Adrenal gland (tissue), 12 donors: Measurements from ENCODE around the gene GTF2IRD1. TPM values are rescaled to one million over a fixed set of nuclear protein-coding genes. Genes with fewer than 3 reads are reported as not detected.

Experiments used
- DNase-seq, 7 donors: peaks; one replicate each; pipeline ENCODE4 v3.0.0-alpha.2; 2019 to 2020
- H3K27ac ChIP-seq, 5 donors: fragments of 200-600 bp; sonication (generic) in 4 of 5; 1 replicate in 3 of 5; 2 replicates in 2 of 5; pipeline versions ENCODE4 v1.5.1 to v1.8.0; 2016 to 2020; ENCODE audit warnings: mild to moderate bottlenecking in 1 of 5
- H3K27me3 ChIP-seq: fragments of 200-600 bp; 2 replicates; pipeline ENCODE4 v1.8.0; 2021
- H3K36me3 ChIP-seq, 2 donors: fragments of 200-600 bp; replicated peaks in 1 of 2; 1 replicate in 1 of 2; 2 replicates in 1 of 2; pipeline versions ENCODE4 v1.5.1 to v1.8.0; 2018 to 2022
- H3K4me1 ChIP-seq, 2 donors: fragments of 200-600 bp; replicated peaks in 1 of 2; 1 replicate in 1 of 2; 2 replicates in 1 of 2; pipeline versions ENCODE4 v1.5.1 to v1.8.0; 2018 to 2021
- H3K4me3 ChIP-seq, 4 donors: fragments of 200-600 bp; sonication (generic) in 3 of 4; one replicate each; pipeline ENCODE4 v1.5.1; 2016 to 2018
- H3K9me3 ChIP-seq, 3 donors: fragments of 200-600 bp; sonication (generic) in 1 of 3; replicated peaks in 1 of 3; 1 replicate in 2 of 3; 2 replicates in 1 of 3; pipeline versions ENCODE4 v1.5.1 to v1.8.0; 2016 to 2021
- POLR2A ChIP-seq, 2 donors: fragments of 450-650 bp; IDR thresholded peaks; one replicate each; pipeline ENCODE4 v1.6.1; 2017; ENCODE audit warnings: antibody characterized with exemption in 2 of 2, mild to moderate bottlenecking in 2 of 2, moderate library complexity in 1 of 2
- WGBS, 4 donors: extraction: QIAGEN DNeasy Blood & Tissue Kit in 2 of 4; methylation state at CpG; one replicate each; pipeline versions ENCODE4 v1.1.5 to v1.1.7; 2013 to 2017; 5-methylcytosine and 5-hydroxymethylcytosine counted together
- intact Hi-C, 2 donors: fragments of 100-400 bp; cut with DNase I; formaldehyde crosslinking; loops; one replicate each; pipeline versions ENCODE4 v1.14.1 to v1.15.0; 2022 to 2023
- polyA plus RNA-seq, 3 donors: library from polyadenylated mRNA; stranded (reverse); fragments of 200-250 nt in 2 of 3; fragments of 350-450 nt in 1 of 3; fragmentation: Illumina TruSeq in 1 of 3; extraction: RNeasy Lipid Tissue Mini Kit (QIAGEN cat#74804) in 1 of 3; gene quantifications; one replicate each; pipeline ENCODE4 v1.2.3, GENCODE V29; 2013 to 2014
- total RNA-seq, 9 donors: library from RNA; depleted of rRNA in 4 of 9; stranded (reverse); fragments of >200 nt in 4 of 9; fragments of 120-200 nt in 1 of 9; fragmentation: NEBNext Ultra II Directional in 1 of 9; extraction: Animal tissue kit (Norgen Biotek cat#: 25700) in 1 of 9; gene quantifications; one replicate each; pipeline versions ENCODE4 v1.1.0 to v1.2.4, GENCODE V29; 2013 to 2023
- TF ChIP-seq, protein P1 (sequence below), 6 experiments: fragments of 450-650 bp in 4 of 6; fragments of 200-600 bp in 2 of 6; sonication (generic) in 1 of 6; IDR thresholded peaks; 1 replicate in 5 of 6; 2 replicates in 1 of 6; pipeline versions ENCODE4 v1.5.1 to v1.8.0; 2016 to 2021; ENCODE audit warnings: antibody characterized with exemption in 6 of 6, mild to moderate bottlenecking in 2 of 6, moderate library complexity in 1 of 6
- donor health status: healthy with polysubstance abuse.
- donor health status: Bipolar disorder and iron deficiency.
- donor health status: DM: yes; HTN: yes; CAD: no.
- donor health status: DM: no; HTN: no; CAD: no.
- donor health status: DM: no; HTN: no; CAD: no.
- donor health status: DM: yes; HTN: yes; CAD: no.

The GTF2IRD1 gene
- total and polyA plus RNA-seq, 12 donors, result 7.4 to 41.3 (median 25.2) TPM

DNA sequence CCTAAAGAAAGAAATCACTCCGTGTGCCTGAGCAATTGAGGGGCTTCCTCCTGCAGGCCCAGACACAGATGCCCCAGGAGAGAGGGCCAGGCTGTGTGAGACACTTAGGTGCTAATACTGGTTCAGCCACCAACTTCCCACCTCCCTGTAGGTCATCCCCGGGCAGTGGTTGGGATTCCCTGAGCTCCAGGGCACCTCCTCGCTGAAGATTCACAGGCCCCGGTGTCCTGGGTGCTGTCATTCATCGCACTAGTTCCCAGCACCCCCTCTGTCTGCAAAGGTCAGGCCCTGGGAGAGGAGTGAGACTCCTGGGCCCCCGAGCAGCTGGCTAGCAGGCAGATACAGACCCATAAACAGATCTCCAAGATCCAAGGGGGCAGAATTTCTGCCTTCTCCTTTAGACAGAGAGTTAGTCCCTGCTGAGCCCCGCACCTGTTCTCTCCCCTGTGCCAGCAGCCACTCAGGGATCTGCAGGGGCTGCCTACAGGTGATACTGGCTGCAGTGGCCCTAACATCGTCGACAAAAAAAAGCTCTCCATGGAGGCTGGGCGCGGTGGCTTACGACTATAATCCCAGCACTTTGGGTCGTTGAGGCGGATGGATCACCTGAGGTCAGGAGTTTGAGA is 165.6 kb downstream of the GTF2IRD1 start:
- WGBS, 4 donors, result 84 to 95% (median 85%) methylated on average over 9 to 14 of the region's 14 CpGs
- no peak for TF ChIP-seq POLR2A (IDR thresholded peaks at IDR 0.05)
- TF ChIP-seq, protein P1, sequence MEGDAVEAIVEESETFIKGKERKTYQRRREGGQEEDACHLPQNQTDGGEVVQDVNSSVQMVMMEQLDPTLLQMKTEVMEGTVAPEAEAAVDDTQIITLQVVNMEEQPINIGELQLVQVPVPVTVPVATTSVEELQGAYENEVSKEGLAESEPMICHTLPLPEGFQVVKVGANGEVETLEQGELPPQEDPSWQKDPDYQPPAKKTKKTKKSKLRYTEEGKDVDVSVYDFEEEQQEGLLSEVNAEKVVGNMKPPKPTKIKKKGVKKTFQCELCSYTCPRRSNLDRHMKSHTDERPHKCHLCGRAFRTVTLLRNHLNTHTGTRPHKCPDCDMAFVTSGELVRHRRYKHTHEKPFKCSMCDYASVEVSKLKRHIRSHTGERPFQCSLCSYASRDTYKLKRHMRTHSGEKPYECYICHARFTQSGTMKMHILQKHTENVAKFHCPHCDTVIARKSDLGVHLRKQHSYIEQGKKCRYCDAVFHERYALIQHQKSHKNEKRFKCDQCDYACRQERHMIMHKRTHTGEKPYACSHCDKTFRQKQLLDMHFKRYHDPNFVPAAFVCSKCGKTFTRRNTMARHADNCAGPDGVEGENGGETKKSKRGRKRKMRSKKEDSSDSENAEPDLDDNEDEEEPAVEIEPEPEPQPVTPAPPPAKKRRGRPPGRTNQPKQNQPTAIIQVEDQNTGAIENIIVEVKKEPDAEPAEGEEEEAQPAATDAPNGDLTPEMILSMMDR (IDR thresholded peaks at IDR 0.05), result no peak
- H3K4me1 ChIP-seq, result no peaks in the 10 kb centered on the region
- no peak for DNase-seq
- intact Hi-C loops, result no loop called here
- no peaks in the 10 kb centered on the region for H3K9me3 ChIP-seq
- H3K27me3 ChIP-seq, result no peaks in the 10 kb centered on the region
- no peak overlapping the region for H3K4me3 ChIP-seq
- no peaks in the 10 kb centered on the region for H3K36me3 ChIP-seq
- no peak overlapping the region for H3K27ac ChIP-seq

DNA sequence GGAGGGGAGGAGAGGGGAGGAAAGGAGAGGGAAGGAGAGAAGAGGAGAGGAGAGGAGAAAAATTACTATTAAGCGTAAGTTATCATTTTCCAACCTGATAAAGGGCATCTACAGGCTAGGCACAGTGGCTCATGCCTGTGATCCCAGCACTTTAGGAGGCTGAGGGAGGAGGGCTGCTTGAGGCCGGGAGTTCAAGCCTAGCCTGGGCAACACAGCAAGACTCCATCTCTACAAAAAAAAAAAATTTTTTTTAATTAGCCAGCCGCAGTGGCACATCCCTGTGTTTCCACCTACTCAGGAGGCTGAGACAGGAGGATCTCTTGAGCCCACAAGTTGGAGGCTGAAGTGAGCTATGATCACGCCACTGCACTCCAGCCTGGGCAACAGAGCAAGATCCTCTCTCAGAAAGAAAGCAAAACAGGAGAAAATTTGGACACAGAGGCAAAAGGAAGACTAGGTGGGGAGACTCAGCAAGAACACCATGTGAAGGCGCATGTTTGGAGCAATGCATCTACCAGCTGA is 168.6 kb downstream of the GTF2IRD1 start:
- Histone ChIP-seq H3K4me1 (peaks cover 9 to 12% of the 10 kb centered on the region in 2 donors), H3K4me3 (no peak overlapping the region), H3K36me3 (no peaks in the 10 kb centered on the region), H3K9me3 (no peaks in the 10 kb centered on the region), H3K27ac (no peak overlapping the region), H3K27me3 (no peaks in the 10 kb centered on the region)
- WGBS, 4 donors, result 90 to 97% (median 92%) methylated on average over 5 of the region's 5 CpGs
- no peak for TF ChIP-seq POLR2A (IDR thresholded peaks at IDR 0.05)
- TF ChIP-seq, protein P1 (IDR thresholded peaks at IDR 0.05), result no peak
- no peak for DNase-seq
- intact Hi-C loops, result loop anchor here in 1 of 2 donors (10.0 kb wide), 1 partner anchor 103 kb away; no protein-coding TSS in a partner anchor

DNA sequence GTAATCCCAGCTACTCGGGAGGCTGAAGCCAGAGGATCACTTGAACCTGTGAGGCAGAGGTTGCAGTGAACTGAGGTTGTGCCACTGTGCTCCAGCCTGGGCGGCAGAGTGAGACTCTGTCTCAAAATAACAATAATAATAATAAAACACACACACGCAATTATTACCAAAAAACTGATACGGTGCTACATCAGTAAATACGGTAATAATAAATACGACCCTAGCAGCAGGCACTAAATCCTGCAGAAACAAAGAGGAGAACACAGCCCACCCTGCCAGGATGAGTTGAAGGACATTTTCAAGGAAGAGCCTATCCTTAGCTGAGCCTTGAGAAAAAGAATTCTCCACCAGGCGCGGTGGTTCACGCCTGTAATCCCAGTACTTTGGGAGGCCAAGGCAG is 169.4 kb downstream of the GTF2IRD1 start:
- intact Hi-C loops, result loop anchor here in 1 of 2 donors (10.0 kb wide), 1 partner anchor 102 kb away; no protein-coding TSS in a partner anchor
- H3K4me1 ChIP-seq, result peaks cover 16 to 21% of the 10 kb centered on the region in 2 donors
- H3K27ac ChIP-seq, result no peak overlapping the region
- H3K36me3 ChIP-seq, result no peaks in the 10 kb centered on the region
- DNase-seq, result no peak
- 69 to 73% (median 70%) methylated on average over 9 of the region's 9 CpGs for WGBS, 4 donors
- TF ChIP-seq, protein P1 (IDR thresholded peaks at IDR 0.05), result no peak
- TF ChIP-seq POLR2A (IDR thresholded peaks at IDR 0.05), result no peak
- no peaks in the 10 kb centered on the region for H3K9me3 ChIP-seq
- H3K4me3 ChIP-seq, result no peak overlapping the region
- H3K27me3 ChIP-seq, result no peaks in the 10 kb centered on the region

DNA sequence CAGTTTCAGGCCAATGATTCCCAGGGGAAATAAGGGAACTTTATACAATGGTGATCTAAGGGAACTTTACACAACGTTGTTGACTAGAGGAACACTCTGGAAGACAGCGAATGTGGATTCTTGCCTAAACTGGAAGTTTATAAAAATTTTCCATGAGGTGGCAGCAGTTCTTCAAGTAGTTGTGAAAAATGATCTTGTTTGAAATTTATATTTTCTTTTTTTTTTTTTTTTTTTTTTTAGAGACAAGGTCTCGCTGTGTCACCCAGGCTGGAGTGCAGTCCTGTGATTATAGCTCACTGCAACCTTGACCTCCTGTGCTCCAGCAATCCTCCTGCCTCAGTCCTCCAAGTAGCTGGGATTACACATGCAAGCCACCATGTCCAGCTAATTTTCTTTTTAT is 171.7 kb downstream of the GTF2IRD1 start:
- intact Hi-C loops, result loop anchor here in 1 of 2 donors (10.0 kb wide), 1 partner anchor 99 kb away; no protein-coding TSS in a partner anchor
- WGBS, 4 donors, result 0 to 16% (median 5%) methylated on average over 3 of the region's 3 CpGs
- Histone ChIP-seq H3K27me3 (no peaks in the 10 kb centered on the region), H3K4me1 (peaks cover 23 to 27% of the 10 kb centered on the region in 2 donors), H3K9me3 (no peaks in the 10 kb centered on the region), H3K4me3 (no peak overlapping the region), H3K27ac (peak overlapping the region in 3 of 5 donors; percentile 48 to 85 (median 83)), H3K36me3 (no peaks in the 10 kb centered on the region)
- DNase-seq, result peak; percentile 60 to 87 (median 85)
- TF ChIP-seq POLR2A (IDR thresholded peaks at IDR 0.05), result peak in 1 of 2 donors; percentile 47
- TF ChIP-seq, protein P1 (IDR thresholded peaks at IDR 0.05), result peak in 5 of 6 experiments; percentile 18 to 50 (median 20)
